ENCODE measurements around the gene ZBTB17. TPM values are rescaled to one million over a fixed set of nuclear protein-coding genes. Genes with fewer than 3 reads are reported as not detected.

ZBTB17 gene
- total and polyA plus RNA-seq, 9 of the 15 experiments (the other 6 are each of a cell fraction or from before 2014, with no cell fraction given) = 1.1 to 53.4 (median 29.6) TPM

GRCh38 chr1:16009030-16009460 lies 33.1 kb upstream of the ZBTB17 start (continued):
- TF ChIP-seq AFF1 (IDR thresholded peaks at IDR 0.05; ENCODE audit: low read depth in 1 of 2, partially characterized antibody in 2 of 2) (peak in 1 of 2 experiments; percentile 18), ARID2 (IDR thresholded peaks at IDR 0.05) (peak; percentile 97), L3MBTL2 (IDR thresholded peaks at IDR 0.05) (peak; percentile 29; the same call in 1 of the 2 replicates), ZNF217 (CRISPR knock-in tag; IDR thresholded peaks at IDR 0.05) (no peak), ZBTB11 (CRISPR knock-in tag; IDR thresholded peaks at IDR 0.05) (no peak), ZNF609 (CRISPR knock-in tag; IDR thresholded peaks at IDR 0.05; ENCODE audit: borderline replicate concordance) (no peak), JUND (IDR thresholded peaks at IDR 0.05; ENCODE audit: borderline replicate concordance, low read depth, low read length) (peak; percentile 25; the same call in 1 of the 2 replicates), JUND (tag; IDR thresholded peaks at IDR 0.05; ENCODE audit: borderline replicate concordance, low read depth, low read length) (no peak), PTBP1 (IDR thresholded peaks at IDR 0.05; ENCODE audit: low read depth, low read length) (no peak), ZKSCAN3 (CRISPR knock-in tag; IDR thresholded peaks at IDR 0.05) (no peak), ZNF140 (CRISPR knock-in tag; IDR thresholded peaks at IDR 0.05) (no peak), MEF2A (IDR thresholded peaks at IDR 0.05; ENCODE audit: control insufficient read depth, low read depth, low read length) (no peak), SMARCB1 (IDR thresholded peaks at IDR 0.05; ENCODE audit: insufficient read length, low read depth) (no peak), SMAD3 (CRISPR knock-in tag; conservative IDR thresholded peaks at IDR 0.05) (no peak), ZNF551 (CRISPR knock-in tag; IDR thresholded peaks at IDR 0.05) (no peak), CAMTA2 (CRISPR knock-in tag; conservative IDR thresholded peaks at IDR 0.05) (no peak), PTTG1 (tag; IDR thresholded peaks at IDR 0.05; ENCODE audit: low read depth) (no peak)

Data from K562 (cell line).